HG03565 (cell line): ENCODE measurements around the gene VAV3.
A peak's percentile ranks its signal among the peaks of the same experiment; 100 is the strongest.

Experiments used
- ATAC-seq: cut with Tn5 transposase; IDR thresholded peaks from one replicate; pipeline ENCODE4 v1.9.1; 2021; ENCODE audit warnings: mild to moderate bottlenecking, moderate library complexity; ENCODE audit not compliant: unreplicated experiment

VAV3 gene

DNA sequence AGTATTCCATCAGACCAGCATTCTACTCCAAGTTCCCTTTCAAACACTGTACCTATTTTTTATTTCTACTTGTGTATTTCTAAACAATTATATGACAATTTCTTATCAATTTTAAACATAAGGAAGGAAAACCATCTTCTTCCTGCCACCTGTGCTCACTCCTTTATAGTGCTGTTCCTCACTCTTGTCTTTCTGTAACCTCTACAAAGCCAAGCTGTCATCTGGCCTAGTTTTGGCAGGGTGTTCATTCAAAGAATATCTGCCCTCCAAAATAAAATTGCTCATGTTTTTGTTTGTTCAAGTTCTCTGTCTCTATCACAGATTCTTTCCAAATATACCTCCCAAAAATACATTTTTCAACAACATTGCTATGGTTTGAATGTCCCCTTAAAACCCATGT, 360.2 kb downstream of the VAV3 start:
- ATAC-seq = no peak

DNA sequence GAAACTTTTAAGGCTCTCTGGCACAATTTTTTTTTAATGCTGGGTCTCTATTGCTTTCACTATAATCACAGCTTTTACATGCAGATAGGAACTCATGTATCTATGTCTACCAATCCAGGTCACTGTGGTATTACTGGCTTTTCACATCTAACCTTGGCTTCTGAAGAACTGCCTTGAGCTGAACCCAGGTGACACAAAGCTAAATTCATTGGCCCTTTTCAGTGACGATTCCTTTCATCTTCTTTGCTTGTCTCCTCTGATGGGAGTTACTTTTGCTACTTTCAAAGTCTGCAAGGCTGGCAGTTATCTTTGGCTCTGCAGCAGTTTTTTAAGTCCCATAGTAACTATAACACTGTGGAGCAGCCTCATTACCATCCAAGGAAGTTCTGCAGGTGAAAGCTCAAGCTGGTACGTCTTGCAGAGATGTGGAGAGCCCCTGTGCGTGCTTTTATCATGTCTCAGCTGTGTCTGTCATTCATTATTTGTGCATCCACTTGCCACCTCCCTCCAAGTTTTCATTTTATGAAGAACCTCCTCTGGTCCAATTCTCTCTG, 364.3 kb downstream of the VAV3 start:
- no peak for ATAC-seq

GRCh38 chr1:107599220-107599619, 365.8 kb downstream of the VAV3 start:
- no peak for ATAC-seq

GRCh38 chr1:107597290-107597689, 367.7 kb downstream of the VAV3 start:
- no peak for ATAC-seq

DNA sequence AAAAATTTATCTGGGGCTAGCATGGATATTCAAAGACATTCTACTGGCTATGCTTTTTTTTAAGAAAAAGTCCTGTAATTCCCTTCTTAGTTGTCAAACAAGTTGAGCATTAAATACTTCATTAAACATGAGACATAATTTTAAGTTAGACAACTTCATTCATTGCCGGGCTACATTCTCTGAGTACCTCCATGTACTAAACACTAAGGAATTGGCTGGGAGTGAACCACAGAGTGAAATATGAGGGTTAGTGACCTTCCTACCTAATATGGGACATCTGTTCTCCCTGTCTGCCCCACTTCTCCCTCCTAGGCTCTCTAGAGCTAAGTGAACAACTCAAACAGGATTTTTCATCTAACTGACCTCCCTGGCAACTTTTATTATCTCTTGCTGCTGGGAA, 370.4 kb downstream of the VAV3 start:
- no peak for ATAC-seq

GRCh38 chr1:107593501-107594209, 371.3 kb downstream of the VAV3 start:
- ATAC-seq = no peak

GRCh38 chr1:107590900-107591622, 373.9 kb downstream of the VAV3 start:
- no peak for ATAC-seq

DNA sequence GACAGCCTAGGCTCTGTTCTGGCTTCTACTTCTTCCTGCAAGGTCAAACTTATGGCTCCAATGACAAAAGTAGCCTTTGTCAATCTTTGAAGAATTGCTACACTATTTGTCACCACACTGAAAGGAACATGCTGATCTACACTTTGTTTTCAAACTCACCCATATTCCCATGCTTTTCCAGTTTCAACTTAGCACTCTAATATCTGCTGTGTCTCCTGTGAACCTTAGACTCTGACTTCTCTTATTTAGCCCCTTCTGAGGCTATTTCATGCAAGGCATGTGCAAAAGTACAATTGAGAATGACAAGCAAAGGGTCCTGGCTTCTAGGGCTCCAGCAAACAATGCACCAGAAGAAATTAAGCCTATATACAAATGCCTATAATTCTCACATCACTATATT, 374.9 kb downstream of the VAV3 start:
- no peak for ATAC-seq

DNA sequence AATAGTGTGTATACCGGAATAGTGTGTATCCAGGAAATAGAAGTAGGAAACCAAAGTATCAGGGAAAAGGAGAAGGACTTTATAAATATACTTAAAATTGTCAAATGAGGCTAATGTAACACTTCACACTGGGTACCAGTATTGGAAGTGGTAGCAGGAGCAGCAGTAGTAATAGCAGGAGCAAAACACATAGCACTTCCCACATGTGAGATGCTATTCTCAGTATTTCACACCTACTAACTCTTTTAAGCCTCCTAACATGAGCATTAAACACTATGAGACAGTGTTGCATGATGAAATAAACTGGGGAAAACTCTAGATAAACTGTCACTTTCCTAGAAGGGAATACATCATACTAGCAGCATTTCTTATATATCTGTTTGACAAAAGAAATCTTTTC, 376.7 kb downstream of the VAV3 start:
- no peak for ATAC-seq

GRCh38 chr1:107575226-107575625, 389.8 kb downstream of the VAV3 start:
- ATAC-seq = no peak

- no peak for ATAC-seq
Measured at GRCh38 chr1:107574044-107574443, 390.9 kb downstream of the VAV3 start.

- no peak for ATAC-seq
Measured at GRCh38 chr1:107572674-107573211, 392.2 kb downstream of the VAV3 start.

DNA sequence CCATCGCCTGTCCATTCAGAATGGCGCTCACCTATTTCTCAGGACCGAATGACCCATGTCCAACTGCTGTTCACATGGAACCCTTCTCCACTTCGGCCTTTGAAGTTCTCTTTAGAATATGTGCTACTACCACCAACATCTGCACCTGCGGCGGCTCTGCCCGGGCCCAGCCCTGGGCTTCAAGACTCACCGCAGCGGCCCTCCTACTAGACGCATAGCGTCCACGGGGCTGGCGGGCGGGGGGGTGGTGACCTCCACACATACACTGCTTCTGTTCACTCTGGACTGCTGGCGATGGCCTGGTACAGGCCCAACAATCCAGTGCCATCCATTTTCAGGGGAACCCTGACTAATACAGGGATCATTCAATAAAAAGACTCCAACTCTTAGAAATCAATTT, 394.2 kb downstream of the VAV3 start:
- no peak for ATAC-seq

GRCh38 chr1:107563441-107563840, 401.5 kb downstream of the VAV3 start:
- ATAC-seq = no peak

DNA sequence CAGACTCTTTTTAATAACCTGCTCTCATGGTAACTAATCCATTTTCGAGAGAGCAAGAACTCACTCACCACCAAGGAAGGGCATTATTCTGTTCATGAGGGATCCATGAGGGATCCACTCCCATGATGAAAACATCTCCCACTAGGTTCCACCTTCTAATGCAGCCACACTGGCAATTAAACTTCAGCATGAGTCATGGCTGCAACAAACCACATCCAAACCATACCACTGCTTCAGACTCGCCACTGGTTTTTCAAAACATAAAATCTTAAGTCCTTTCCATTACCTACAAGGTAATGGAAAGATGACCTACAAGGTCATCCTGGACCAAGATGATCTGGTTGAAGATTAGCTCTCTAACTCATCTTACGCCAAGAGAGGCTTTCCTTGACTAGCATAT, 405.1 kb downstream of the VAV3 start:
- ATAC-seq = no peak

- no peak for ATAC-seq
Measured at GRCh38 chr1:107557095-107557494, 407.9 kb downstream of the VAV3 start.

DNA sequence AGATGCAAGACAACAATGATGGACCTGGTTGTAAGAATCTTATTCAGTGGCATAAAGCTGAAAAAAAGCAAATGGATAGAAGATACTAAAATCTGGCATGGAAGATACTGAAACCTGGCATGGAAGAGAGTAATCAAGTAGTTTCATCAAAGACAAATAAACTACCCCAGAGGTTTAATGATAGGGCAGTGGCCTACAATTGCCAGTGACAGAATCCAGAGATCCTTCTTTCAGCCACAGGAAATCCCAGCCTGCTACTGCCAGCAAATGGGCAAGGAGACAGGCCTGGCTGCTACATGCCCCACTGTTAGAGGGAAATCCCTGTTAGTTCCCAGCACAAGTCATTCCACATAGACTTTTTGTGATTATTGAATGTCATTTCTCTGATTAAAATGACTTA, 409.4 kb downstream of the VAV3 start:
- no peak for ATAC-seq

DNA sequence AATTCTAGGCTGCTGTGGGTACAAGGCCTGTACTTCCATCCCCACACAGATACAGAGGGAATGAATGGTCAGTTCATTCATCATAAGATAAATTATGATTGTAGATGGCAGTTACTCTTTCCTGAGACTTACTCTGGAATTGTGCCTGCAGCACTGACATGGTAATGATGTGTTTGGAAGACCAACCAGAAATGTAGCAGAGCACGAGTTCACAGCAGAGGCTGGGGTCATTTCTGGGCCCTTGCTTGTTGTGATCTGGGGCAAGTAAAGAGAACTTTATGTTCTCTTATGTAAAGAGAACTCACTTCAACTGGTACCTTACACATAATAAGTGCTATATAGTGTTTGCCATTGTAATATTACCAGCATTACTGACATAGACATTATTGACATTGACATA, 412.2 kb downstream of the VAV3 start:
- no peak for ATAC-seq

- ATAC-seq = no peak
Measured at GRCh38 chr1:107551456-107551855, 413.5 kb downstream of the VAV3 start.

DNA sequence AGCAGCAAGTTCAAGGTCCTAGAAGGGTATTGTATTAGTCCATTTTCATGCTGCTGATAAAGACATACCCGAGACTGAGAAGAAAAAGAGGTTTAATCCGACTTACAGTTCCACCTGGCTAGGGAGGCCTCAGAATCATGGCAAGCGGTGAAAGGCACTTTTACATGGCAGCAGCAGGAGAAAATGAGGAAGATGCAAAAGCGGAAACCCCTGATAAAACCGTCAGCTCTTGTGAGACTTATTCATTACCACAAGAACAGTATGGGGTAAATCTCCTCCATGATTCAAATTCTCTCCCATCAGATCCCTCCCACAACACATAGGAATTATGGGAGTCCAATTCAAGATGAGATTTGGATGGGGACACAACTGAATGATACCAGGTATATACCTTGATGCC, 414.6 kb downstream of the VAV3 start:
- no peak for ATAC-seq

DNA sequence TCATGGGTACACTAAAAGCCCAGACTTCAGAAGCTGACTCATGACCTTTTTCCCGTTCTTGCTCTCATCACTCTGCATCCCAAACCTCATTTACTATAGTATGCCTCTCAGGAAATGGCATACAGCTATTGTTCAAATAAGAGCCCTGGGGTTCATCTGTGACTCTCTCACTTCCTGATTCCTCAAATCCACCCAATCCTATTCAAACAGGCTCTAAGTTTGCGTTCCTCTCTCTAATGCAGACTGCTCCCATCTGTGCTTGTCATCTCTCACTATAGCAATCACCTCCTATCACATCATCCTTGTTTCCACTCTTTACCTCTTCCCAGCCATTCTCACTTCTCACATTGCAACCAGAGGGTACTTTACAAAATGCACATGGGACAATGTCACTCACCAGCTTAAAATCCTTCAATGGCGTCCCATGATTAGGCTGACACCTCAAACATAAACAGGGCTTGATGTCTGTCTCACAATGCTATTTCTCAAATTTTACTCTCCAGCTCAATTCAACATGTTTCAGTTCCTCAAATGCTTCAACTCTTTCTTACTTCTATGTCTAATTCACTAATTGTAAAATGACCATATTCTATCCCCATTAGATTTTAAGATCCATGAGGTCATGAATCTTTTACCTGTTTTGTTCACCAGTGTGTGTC, 415.7 kb downstream of the VAV3 start:
- ATAC-seq = peak; percentile 58

- ATAC-seq = no peak
Measured at GRCh38 chr1:107548276-107548675, 416.7 kb downstream of the VAV3 start.
